Calu3 (cell line): ENCODE measurements around the gene SLX9. TPM values are rescaled to one million over a fixed set of nuclear protein-coding genes. Genes with fewer than 3 reads are reported as not detected.
"Not testable (repeated sequence)": the region's sequence is repeated elsewhere in the genome, so short reads cannot be mapped to it uniquely, and the experiment has no call there.

Experiments used
- BruUV-seq: library from RNA; stranded (reverse); fragments of 400-500 nt; replicated peaks from 2 replicates; lab custom pipeline; 2021; lab: Mats Ljungman, UMichigan
- CTCF ChIA-PET: fragments of 300-600 bp; sonication (Branson Sonifier 250); formaldehyde crosslinking; loops from one replicate; lab custom pipeline; 2022; ENCODE audit warnings: antibody characterized with exemption; lab: Charles Lee
- DNase-seq: peaks from one replicate; pipeline ENCODE4 v3.0.0; 2022
- H3K27ac Mint-ChIP-seq: one replicate; pipeline ENCODE4 v1.8.0; 2022; ENCODE audit warnings: mixed read lengths; ENCODE audit not compliant: unreplicated experiment
- H3K27me3 Mint-ChIP-seq: one replicate; pipeline ENCODE4 v1.8.0; 2022; ENCODE audit warnings: mixed read lengths; ENCODE audit not compliant: unreplicated experiment
- H3K36me3 Mint-ChIP-seq: one replicate; pipeline ENCODE4 v1.8.0; 2022; ENCODE audit warnings: mild to moderate bottlenecking, moderate library complexity, mixed read lengths; ENCODE audit not compliant: insufficient read depth, unreplicated experiment
- H3K4me1 Mint-ChIP-seq: one replicate; pipeline ENCODE4 v1.8.0; 2022; ENCODE audit warnings: mild to moderate bottlenecking, low read depth, mixed read lengths; ENCODE audit not compliant: unreplicated experiment
- H3K4me3 Mint-ChIP-seq: one replicate; pipeline ENCODE4 v1.8.0; 2022; ENCODE audit warnings: mild to moderate bottlenecking, low read depth, moderate library complexity, mixed read lengths; ENCODE audit not compliant: unreplicated experiment
- H3K9me3 Mint-ChIP-seq: one replicate; pipeline ENCODE4 v1.8.0; 2022; ENCODE audit warnings: low read depth, mixed read lengths; ENCODE audit not compliant: unreplicated experiment
- intact Hi-C: fragments of 100-400 bp; cut with micrococcal nuclease; formaldehyde crosslinking; loops from one replicate; pipeline ENCODE4 v1.10.0; 2022; ENCODE audit not compliant: unreplicated experiment
- total RNA-seq: library from RNA; stranded (reverse); gene quantifications from 2 replicates; pipeline ENCODE4 v1.2.3, GENCODE V29; 2022
- TF ChIP-seq, protein P1 (sequence below): fragments of 200-600 bp; IDR thresholded peaks from one replicate; pipeline ENCODE4 v1.8.0; 2022; ENCODE audit warnings: antibody characterized with exemption; ENCODE audit not compliant: unreplicated experiment

Gene SLX9
- total RNA-seq, 1 experiment from 2014 or later: 24.6 TPM

DNA sequence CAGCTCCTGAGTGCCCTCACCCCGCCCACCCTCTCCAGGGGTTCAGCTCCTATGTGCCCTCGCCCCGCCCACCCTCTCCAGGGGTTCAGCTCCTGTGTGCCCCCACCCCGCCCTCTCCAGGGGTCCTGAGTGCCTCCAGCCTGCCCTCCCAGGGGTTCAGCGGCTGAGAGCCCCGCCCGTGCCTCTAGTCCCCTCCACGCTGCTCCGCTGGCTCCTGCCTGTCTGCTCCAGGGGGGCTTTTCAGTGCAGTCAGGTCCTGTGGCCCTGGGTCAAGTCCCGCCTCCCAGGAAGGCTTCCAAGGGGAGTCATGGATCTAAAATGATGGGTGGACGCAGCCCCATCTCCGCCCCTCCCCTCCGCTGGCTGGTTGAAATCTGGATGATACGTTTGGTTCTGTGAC, 33.8 kb downstream of the SLX9 start:
- H3K4me3 Mint-ChIP-seq: no peak overlapping the region
- no peaks in the 10 kb centered on the region for H3K9me3 Mint-ChIP-seq
- H3K36me3 Mint-ChIP-seq: peaks cover 9% of the 10 kb centered on the region
- intact Hi-C loops: no loop called here
- TF ChIP-seq, protein P1, sequence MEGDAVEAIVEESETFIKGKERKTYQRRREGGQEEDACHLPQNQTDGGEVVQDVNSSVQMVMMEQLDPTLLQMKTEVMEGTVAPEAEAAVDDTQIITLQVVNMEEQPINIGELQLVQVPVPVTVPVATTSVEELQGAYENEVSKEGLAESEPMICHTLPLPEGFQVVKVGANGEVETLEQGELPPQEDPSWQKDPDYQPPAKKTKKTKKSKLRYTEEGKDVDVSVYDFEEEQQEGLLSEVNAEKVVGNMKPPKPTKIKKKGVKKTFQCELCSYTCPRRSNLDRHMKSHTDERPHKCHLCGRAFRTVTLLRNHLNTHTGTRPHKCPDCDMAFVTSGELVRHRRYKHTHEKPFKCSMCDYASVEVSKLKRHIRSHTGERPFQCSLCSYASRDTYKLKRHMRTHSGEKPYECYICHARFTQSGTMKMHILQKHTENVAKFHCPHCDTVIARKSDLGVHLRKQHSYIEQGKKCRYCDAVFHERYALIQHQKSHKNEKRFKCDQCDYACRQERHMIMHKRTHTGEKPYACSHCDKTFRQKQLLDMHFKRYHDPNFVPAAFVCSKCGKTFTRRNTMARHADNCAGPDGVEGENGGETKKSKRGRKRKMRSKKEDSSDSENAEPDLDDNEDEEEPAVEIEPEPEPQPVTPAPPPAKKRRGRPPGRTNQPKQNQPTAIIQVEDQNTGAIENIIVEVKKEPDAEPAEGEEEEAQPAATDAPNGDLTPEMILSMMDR: no peak
- H3K27ac Mint-ChIP-seq: no peak overlapping the region
- no peaks in the 10 kb centered on the region for H3K27me3 Mint-ChIP-seq
- no TSS peak for BruUV-seq
- no peak for DNase-seq
- no peaks in the 10 kb centered on the region for H3K4me1 Mint-ChIP-seq
- CTCF ChIA-PET: no interaction called here

- CTCF ChIA-PET: no interaction called here
- BruUV-seq: no TSS peak
- Mint-ChIP-seq H3K36me3 (peaks cover 4% of the 10 kb centered on the region), H3K4me3 (no peak overlapping the region), H3K27ac (no peak overlapping the region), H3K4me1 (no peaks in the 10 kb centered on the region), H3K9me3 (no peaks in the 10 kb centered on the region), H3K27me3 (no peaks in the 10 kb centered on the region)
- TF ChIP-seq, protein P1: no peak
- no peak for DNase-seq
- intact Hi-C loops: no loop called here
Observed at GRCh38 chr21:44974676-44975075, 34.8 kb downstream of the SLX9 start.

GRCh38 chr21:44975720-44976555, 36.1 kb downstream of the SLX9 start:
- Mint-ChIP-seq H3K4me3 (no peak overlapping the region), H3K27me3 (no peaks in the 10 kb centered on the region), H3K27ac (no peak overlapping the region), H3K4me1 (no peaks in the 10 kb centered on the region), H3K36me3 (peaks cover 9% of the 10 kb centered on the region), H3K9me3 (no peaks in the 10 kb centered on the region)
- no peak for DNase-seq
- TF ChIP-seq, protein P1: no peak
- intact Hi-C loops: no loop called here
- CTCF ChIA-PET: no interaction called here
- no TSS peak for BruUV-seq

DNA sequence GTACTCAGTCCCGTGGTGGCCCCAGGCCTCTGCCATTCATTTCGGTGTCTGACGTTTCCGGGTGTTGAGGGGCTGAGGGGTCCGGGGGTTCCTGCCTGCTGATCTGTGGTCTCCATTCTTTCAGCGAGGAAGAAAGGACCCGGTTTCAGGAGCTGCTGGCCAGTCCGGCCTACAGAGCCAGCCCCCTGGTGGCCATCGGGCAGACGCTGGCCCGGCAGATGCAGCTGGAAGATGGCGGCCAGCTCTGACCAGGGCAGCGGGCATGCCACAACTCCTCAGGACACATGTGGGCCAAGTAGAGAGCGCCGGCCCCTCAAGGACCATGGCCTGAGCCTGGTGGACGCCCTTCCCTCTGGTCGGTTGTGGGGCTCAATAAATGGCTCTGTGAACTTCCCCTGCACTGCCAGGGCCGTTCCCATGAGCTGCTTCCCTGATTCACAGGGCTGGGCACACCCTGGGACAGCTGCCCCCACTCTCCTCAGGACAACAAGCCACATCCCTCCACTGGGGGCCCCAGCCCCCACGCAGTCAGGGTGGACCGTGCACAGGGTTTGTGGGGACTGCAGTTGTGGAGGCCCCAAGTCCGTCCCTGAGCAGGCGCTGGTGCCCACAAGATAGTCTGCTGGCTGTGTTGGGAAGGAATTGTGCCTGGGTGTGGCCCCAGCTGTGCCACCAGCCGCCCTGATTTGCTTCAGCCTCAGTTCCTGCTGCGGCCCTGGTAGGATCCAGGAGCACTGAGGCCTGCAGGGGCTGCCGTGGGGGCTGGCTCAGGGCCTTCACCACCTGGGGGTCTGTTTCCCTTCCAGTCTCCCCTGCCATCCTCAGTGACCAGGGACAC, 36.9 kb downstream of the SLX9 start:
- H3K27ac Mint-ChIP-seq, H3K36me3 Mint-ChIP-seq, H3K9me3 Mint-ChIP-seq, DNase-seq, H3K27me3 Mint-ChIP-seq, H3K4me1 Mint-ChIP-seq, intact Hi-C loops, H3K4me3 Mint-ChIP-seq, CTCF ChIA-PET, BruUV-seq: not testable (repeated sequence)
- TF ChIP-seq, protein P1: peak; percentile 19
